SJCRH30 (cell line): ENCODE data around the gene AKNA. TPM values are rescaled to one million over a fixed set of nuclear protein-coding genes. Genes with fewer than 3 reads are reported as not detected.

Experiments used
- DNase-seq, 2 experiments: peaks; one replicate each; pipeline ENCODE4 v3.0.0-alpha.2; 2015 to 2020
- H3K27ac ChIP-seq: fragments of 250-450 bp; sonication (Bioruptor Pico); 2 replicates; pipeline ENCODE4 v1.5.1; 2020; ENCODE audit warnings: mild to moderate bottlenecking, moderate library complexity
- H3K27me3 ChIP-seq: fragments of 250-450 bp; sonication (Bioruptor Pico); 2 replicates; pipeline ENCODE4 v1.5.1; 2020; ENCODE audit warnings: mild to moderate bottlenecking, moderate library complexity
- H3K36me3 ChIP-seq: fragments of 250-450 bp; sonication (Bioruptor Pico); 2 replicates; pipeline ENCODE4 v1.5.1; 2020; ENCODE audit warnings: mild to moderate bottlenecking, moderate library complexity
- H3K4me1 ChIP-seq: fragments of 250-450 bp; sonication (Bioruptor Pico); 2 replicates; pipeline ENCODE4 v1.5.1; 2020; ENCODE audit warnings: mild to moderate bottlenecking, moderate library complexity
- H3K4me3 ChIP-seq: fragments of 250-450 bp; sonication (Bioruptor Pico); 2 replicates; pipeline ENCODE4 v1.5.1; 2020; ENCODE audit warnings: mild to moderate bottlenecking, moderate library complexity
- H3K9me3 ChIP-seq: fragments of 250-450 bp; sonication (Bioruptor Pico); replicated peaks from 2 replicates; pipeline ENCODE4 v1.5.1; 2020; ENCODE audit warnings: mild to moderate bottlenecking, moderate library complexity
- total RNA-seq: library from RNA; depleted of rRNA; stranded (reverse); fragments of >200 nt; shearing (Covaris generic); gene quantifications from 2 replicates; pipeline ENCODE4 v1.2.3, GENCODE V29; 2014

Gene AKNA
- total RNA-seq, 1 experiment from 2014 or later: 3.1 TPM

DNA sequence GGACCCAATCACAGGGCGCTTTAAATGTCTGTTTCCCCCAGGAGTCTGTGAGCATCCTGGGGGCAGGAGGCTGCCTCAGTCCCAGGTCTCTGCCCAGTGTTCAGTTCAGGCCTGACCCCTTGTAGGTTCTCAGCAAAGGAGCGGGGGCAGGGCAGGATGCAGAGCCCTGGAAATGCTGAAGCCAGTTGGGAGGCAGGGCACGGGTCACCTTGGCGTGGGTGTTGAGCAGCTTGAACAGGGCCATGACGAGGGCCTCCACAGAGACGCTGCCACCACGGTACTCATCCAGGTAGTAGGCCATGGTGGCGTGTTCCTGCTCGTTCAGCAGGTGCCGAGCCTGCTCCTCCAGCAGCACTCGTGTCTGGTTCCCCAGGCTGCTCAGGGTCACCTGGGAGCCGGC is 36.3 kb upstream of the AKNA start:
- no peaks in the 10 kb centered on the region for H3K36me3 ChIP-seq
- no peaks in the 10 kb centered on the region for H3K4me1 ChIP-seq
- no peaks in the 10 kb centered on the region for H3K9me3 ChIP-seq
- H3K27ac ChIP-seq: no peak overlapping the region
- H3K4me3 ChIP-seq: no peak overlapping the region
- no peak for DNase-seq
- no peaks in the 10 kb centered on the region for H3K27me3 ChIP-seq

GRCh38 chr9:114423181-114423580 is 35.4 kb upstream of the AKNA start:
- no peaks in the 10 kb centered on the region for H3K36me3 ChIP-seq
- peak in 1 of 2 experiments; percentile 2 for DNase-seq
- no peaks in the 10 kb centered on the region for H3K9me3 ChIP-seq
- no peaks in the 10 kb centered on the region for H3K27me3 ChIP-seq
- no peak overlapping the region for H3K27ac ChIP-seq
- no peaks in the 10 kb centered on the region for H3K4me1 ChIP-seq
- no peak overlapping the region for H3K4me3 ChIP-seq

- H3K36me3 ChIP-seq: no peaks in the 10 kb centered on the region
- no peaks in the 10 kb centered on the region for H3K4me1 ChIP-seq
- no peak for DNase-seq
- no peaks in the 10 kb centered on the region for H3K9me3 ChIP-seq
- H3K27me3 ChIP-seq: no peaks in the 10 kb centered on the region
- no peak overlapping the region for H3K4me3 ChIP-seq
- H3K27ac ChIP-seq: no peak overlapping the region
Observed at GRCh38 chr9:114421147-114421546, 33.4 kb upstream of the AKNA start.

DNA sequence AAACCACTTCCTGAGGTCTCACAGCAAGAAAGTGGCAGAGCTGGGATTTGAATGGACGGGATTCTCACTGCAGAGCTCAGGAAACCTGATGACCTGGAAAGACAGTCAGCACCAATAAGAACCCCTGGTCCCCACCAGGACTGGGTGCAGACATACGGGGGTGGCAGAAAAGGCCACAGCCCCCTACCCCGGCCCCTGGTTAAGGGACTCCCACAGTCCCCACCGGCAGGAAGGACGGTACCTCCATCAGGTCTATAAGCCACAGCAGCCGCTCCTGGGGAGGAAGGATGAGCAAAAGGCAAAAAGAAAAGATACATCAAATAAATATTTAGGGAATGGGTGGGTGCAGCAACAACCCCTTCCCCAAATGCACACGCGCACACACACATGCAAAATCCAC is 32.0 kb upstream of the AKNA start:
- DNase-seq: no peak
- no peaks in the 10 kb centered on the region for H3K4me1 ChIP-seq
- no peak overlapping the region for H3K4me3 ChIP-seq
- H3K9me3 ChIP-seq: no peaks in the 10 kb centered on the region
- no peaks in the 10 kb centered on the region for H3K36me3 ChIP-seq
- H3K27ac ChIP-seq: no peak overlapping the region
- no peaks in the 10 kb centered on the region for H3K27me3 ChIP-seq

GRCh38 chr9:114418053-114418452 is 30.3 kb upstream of the AKNA start:
- Histone ChIP-seq H3K27ac (no peak overlapping the region), H3K4me3 (no peak overlapping the region), H3K27me3 (no peaks in the 10 kb centered on the region), H3K4me1 (0 out of 2 replicates have a peak, but pooled peaks cover 3% of the 10 kb centered on the region), H3K36me3 (no peaks in the 10 kb centered on the region), H3K9me3 (no peaks in the 10 kb centered on the region)
- no peak for DNase-seq

DNA sequence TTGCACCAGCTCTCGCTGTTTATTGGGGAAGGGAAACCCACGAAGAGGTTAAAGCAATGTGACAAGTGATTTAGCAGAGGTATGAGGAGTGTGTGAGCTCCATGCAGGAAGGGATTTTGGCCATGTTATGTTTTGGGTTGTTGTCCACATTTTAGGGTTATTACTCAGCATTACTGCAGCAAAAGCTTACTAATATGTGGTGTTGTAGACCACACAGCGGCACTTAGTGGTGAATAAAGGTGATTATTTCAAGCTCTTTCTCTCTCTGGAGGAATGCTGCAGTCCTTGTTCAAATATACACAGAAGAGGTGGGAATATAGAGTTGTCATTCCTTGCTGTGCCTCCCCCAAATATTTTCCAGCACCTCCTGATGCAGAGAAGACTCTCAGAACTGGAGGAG is 29.7 kb upstream of the AKNA start:
- Histone ChIP-seq H3K4me1 (0 out of 2 replicates have a peak, but pooled peaks cover 3% of the 10 kb centered on the region), H3K4me3 (no peak overlapping the region), H3K27ac (no peak overlapping the region), H3K9me3 (no peaks in the 10 kb centered on the region), H3K27me3 (no peaks in the 10 kb centered on the region), H3K36me3 (no peaks in the 10 kb centered on the region)
- DNase-seq: no peak

DNA sequence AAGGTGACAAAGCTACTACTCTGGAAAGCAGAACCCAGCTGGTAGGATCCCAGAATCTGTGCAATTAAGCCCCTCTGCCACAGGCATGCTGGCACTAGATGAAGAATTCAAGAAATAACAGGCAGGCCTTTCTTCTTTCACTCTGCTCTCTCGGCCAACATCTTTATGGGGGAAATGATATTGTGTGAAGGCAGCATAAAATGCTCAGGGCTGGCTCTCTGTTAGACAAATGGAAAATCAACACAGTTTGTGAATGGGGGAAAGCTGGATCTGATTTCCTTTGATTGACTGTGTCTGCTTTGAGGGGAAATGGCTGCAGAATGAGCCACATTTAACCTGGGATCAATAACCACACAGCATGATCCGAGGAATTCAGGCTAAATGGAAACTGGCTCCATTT is 29.1 kb upstream of the AKNA start:
- Histone ChIP-seq H3K4me1 (0 out of 2 replicates have a peak, but pooled peaks cover 3% of the 10 kb centered on the region), H3K4me3 (no peak overlapping the region), H3K9me3 (no peaks in the 10 kb centered on the region), H3K27me3 (no peaks in the 10 kb centered on the region), H3K36me3 (no peaks in the 10 kb centered on the region), H3K27ac (no peak overlapping the region)
- no peak for DNase-seq

DNA sequence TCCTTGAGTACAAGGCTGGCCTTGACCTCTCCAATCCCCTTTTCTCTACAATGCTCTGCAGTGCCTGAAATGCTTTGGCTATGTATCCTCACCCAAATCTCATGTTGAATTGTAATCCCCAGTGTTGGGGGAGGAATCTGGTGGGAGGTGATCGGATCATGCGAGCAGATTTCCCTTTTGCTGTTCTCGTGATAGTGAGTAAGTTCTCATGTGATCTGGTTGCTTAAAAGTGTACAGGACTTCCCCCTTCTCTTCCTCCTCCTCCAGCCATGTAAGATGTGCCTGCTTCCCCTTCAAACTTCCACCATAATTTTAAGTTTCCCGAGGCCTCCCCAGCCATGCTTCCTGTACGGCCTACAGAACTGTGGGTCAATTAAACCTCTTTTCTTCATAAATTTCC is 28.5 kb upstream of the AKNA start:
- H3K9me3 ChIP-seq: no peaks in the 10 kb centered on the region
- H3K27me3 ChIP-seq: no peaks in the 10 kb centered on the region
- no peak for DNase-seq
- H3K4me3 ChIP-seq: no peak overlapping the region
- no peak overlapping the region for H3K27ac ChIP-seq
- no peaks in the 10 kb centered on the region for H3K36me3 ChIP-seq
- H3K4me1 ChIP-seq: 0 out of 2 replicates have a peak, but pooled peaks cover 3% of the 10 kb centered on the region

GRCh38 chr9:114414346-114414745 is 26.6 kb upstream of the AKNA start:
- H3K36me3 ChIP-seq: no peaks in the 10 kb centered on the region
- no peak for DNase-seq
- no peaks in the 10 kb centered on the region for H3K27me3 ChIP-seq
- peaks cover 9% of the 10 kb centered on the region; the same call in 1 of the 2 replicates for H3K4me1 ChIP-seq
- no peaks in the 10 kb centered on the region for H3K9me3 ChIP-seq
- no peak overlapping the region for H3K4me3 ChIP-seq
- H3K27ac ChIP-seq: no peak overlapping the region

GRCh38 chr9:114413861-114414301 is 26.1 kb upstream of the AKNA start:
- Histone ChIP-seq H3K27me3 (no peaks in the 10 kb centered on the region), H3K4me3 (no peak overlapping the region), H3K27ac (no peak overlapping the region), H3K4me1 (peaks cover 12% of the 10 kb centered on the region; the same call in 1 of the 2 replicates), H3K9me3 (no peaks in the 10 kb centered on the region), H3K36me3 (no peaks in the 10 kb centered on the region)
- DNase-seq: peak in 1 of 2 experiments; percentile 51

DNA sequence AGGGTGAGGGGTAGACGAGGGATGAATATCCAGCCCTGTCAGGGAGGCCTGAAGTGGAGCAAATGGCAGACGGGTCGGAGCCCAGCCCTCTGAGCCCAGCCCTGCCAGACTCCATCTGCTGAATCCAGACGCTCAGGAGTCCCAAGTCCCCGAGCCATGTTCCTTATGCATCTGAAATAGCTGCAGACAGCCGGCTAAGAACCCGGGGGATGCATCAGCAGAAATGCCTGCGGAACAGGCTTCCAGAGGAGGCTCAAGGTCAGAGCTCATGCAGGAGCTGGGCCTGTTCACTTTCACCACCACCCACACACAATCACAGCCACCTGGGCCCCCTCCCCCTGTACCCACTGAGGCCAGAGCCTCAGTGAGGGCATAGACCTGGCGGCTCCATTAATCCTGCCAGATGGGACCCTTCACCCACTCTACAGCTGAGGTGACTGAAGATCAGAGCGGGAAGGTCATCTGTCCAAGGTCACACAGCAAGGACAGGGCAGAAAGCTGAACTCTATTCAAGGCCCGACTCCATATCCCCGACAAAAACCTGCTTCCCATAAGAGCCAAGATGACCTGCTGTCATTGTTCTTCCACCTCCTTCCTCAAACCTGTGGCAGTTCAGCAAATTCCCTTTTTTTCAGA is 24.4 kb upstream of the AKNA start:
- H3K4me1 ChIP-seq: peaks cover 12% of the 10 kb centered on the region; the same call in 1 of the 2 replicates
- no peak overlapping the region for H3K27ac ChIP-seq
- no peaks in the 10 kb centered on the region for H3K9me3 ChIP-seq
- H3K4me3 ChIP-seq: no peak overlapping the region
- no peaks in the 10 kb centered on the region for H3K36me3 ChIP-seq
- no peak for DNase-seq
- H3K27me3 ChIP-seq: no peaks in the 10 kb centered on the region

DNA sequence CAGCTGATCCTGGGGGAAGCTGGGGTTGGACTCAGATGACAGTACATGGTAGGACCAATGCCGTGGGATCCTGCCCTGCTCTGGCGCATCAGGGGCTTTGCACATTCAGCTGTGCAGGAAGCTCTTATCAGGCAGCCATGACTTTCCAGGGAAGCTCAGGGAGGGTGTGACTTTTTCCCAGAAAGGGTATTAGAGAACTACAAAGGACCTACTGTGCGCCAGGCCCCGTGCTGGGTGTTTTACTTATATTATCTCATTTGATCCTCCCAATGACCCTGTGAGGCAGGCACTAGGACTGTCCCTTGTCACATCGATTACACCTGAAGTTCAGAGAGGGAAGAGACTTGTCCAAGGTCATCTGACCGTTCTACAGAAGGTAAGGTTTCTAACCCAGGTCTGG is 23.7 kb upstream of the AKNA start:
- no peak for DNase-seq
- Histone ChIP-seq H3K27ac (no peak overlapping the region), H3K4me1 (peaks cover 12% of the 10 kb centered on the region; the same call in 1 of the 2 replicates), H3K9me3 (no peaks in the 10 kb centered on the region), H3K36me3 (no peaks in the 10 kb centered on the region), H3K27me3 (no peaks in the 10 kb centered on the region), H3K4me3 (no peak overlapping the region)

DNA sequence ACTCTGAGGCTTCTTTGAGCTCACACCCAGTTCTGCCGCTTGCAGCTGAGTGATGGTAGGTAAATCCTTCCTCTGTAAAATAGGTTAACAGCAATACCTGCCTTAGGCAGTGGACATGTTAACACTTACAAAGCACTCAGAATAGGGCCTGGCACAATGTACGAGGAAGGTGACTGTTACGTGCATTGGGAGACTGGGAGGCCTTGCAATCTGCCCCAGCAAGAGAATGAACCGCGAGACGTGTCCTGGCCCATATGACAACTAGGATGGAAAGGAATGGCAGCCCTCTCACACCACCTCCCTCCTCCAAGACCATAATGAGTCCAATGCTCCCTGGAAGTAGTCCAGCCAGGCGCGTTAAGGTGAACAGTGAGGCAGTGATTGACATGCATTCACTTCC is 23.1 kb upstream of the AKNA start:
- H3K27me3 ChIP-seq: no peaks in the 10 kb centered on the region
- no peak overlapping the region for H3K27ac ChIP-seq
- no peak for DNase-seq
- no peaks in the 10 kb centered on the region for H3K9me3 ChIP-seq
- H3K4me3 ChIP-seq: no peak overlapping the region
- peaks cover 12% of the 10 kb centered on the region; the same call in 1 of the 2 replicates for H3K4me1 ChIP-seq
- H3K36me3 ChIP-seq: no peaks in the 10 kb centered on the region

GRCh38 chr9:114409842-114410241 is 22.1 kb upstream of the AKNA start:
- Histone ChIP-seq H3K27ac (no peak overlapping the region), H3K4me3 (no peak overlapping the region), H3K9me3 (no peaks in the 10 kb centered on the region), H3K4me1 (peaks cover 12% of the 10 kb centered on the region; the same call in 1 of the 2 replicates), H3K36me3 (no peaks in the 10 kb centered on the region), H3K27me3 (no peaks in the 10 kb centered on the region)
- peak; percentile 62 to 71 for DNase-seq

DNA sequence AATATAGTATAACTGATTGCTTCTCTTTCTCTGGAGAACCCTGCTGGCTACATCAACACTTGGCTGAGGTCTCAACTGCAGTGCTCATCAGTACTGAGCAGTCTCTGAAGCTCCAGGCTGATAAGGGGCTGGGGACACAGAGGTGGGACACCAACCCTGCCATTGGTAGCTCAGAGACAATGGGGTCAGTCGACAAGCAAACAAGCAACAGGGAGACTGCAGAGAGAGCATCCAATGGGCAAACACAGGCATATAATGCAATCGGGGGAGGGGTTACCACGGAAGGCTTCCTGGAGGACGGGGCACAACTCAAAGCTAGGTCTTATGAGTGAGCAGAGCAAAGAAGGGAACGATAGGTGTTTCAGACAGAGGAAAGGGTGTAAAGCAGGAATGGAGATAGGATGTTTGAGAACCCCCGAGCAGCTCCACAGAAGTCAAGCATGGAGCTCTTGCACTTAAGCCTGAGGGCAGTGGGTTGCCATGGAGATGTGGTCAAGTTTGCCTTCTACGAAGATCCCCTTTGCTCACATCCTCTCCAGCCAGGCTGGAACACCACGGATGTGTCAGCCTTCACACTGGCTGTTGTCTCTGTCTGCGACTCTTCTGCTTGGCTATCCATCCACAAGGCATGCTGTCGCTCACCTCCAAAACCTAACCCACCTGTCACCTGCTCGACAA is 21.5 kb upstream of the AKNA start:
- DNase-seq: peak; percentile 73 to 74
- Histone ChIP-seq H3K9me3 (no peaks in the 10 kb centered on the region), H3K36me3 (no peaks in the 10 kb centered on the region), H3K27ac (no peak overlapping the region), H3K4me1 (peaks cover 12% of the 10 kb centered on the region; the same call in 1 of the 2 replicates), H3K4me3 (no peak overlapping the region), H3K27me3 (no peaks in the 10 kb centered on the region)
